ENCODE measurements around the gene CCK.

The CCK gene

GRCh38 chr3:42277676-42278075 lies 11.7 kb upstream of the CCK start:
- no peak for DNase-seq (ENCODE audit: low read depth)
- H3K4me3 ChIP-seq (ENCODE audit: low read length) = no peak overlapping the region
- TF ChIP-seq, protein P1, sequence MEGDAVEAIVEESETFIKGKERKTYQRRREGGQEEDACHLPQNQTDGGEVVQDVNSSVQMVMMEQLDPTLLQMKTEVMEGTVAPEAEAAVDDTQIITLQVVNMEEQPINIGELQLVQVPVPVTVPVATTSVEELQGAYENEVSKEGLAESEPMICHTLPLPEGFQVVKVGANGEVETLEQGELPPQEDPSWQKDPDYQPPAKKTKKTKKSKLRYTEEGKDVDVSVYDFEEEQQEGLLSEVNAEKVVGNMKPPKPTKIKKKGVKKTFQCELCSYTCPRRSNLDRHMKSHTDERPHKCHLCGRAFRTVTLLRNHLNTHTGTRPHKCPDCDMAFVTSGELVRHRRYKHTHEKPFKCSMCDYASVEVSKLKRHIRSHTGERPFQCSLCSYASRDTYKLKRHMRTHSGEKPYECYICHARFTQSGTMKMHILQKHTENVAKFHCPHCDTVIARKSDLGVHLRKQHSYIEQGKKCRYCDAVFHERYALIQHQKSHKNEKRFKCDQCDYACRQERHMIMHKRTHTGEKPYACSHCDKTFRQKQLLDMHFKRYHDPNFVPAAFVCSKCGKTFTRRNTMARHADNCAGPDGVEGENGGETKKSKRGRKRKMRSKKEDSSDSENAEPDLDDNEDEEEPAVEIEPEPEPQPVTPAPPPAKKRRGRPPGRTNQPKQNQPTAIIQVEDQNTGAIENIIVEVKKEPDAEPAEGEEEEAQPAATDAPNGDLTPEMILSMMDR (conservative IDR thresholded peaks at IDR 0.05; ENCODE audit: low read length) = no peak

GRCh38 chr3:42276141-42277132 lies 10.5 kb upstream of the CCK start:
- H3K4me3 ChIP-seq (ENCODE audit: low read length) = no peak overlapping the region
- TF ChIP-seq, protein P1 (conservative IDR thresholded peaks at IDR 0.05; ENCODE audit: low read length) = no peak
- DNase-seq (ENCODE audit: low read depth) = no peak

DNA sequence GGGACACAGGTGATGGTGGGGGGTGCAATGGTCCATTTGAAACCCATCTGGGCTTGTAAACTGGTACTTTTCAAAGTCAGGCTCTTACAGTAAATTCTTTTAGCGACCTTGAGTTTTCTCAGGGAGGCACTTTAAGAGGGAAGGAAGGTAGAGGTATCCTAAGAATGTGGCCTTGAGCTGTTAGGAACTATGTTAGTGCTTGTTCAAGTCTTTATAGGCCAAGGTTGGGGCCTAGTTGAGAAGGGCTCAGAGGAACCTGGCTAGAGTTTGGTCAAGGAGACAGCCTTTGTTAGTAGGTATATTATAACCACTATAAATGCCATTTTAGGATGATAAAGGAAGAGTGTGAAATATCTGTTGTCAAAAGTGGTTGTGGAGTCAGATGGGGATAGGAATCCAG lies 9.2 kb upstream of the CCK start:
- H3K4me3 ChIP-seq (ENCODE audit: low read length) = no peak overlapping the region
- no peak for DNase-seq (ENCODE audit: low read depth)
- TF ChIP-seq, protein P1 (conservative IDR thresholded peaks at IDR 0.05; ENCODE audit: low read length) = no peak

- TF ChIP-seq, protein P1 (conservative IDR thresholded peaks at IDR 0.05; ENCODE audit: low read length) = no peak
- H3K4me3 ChIP-seq (ENCODE audit: low read length) = no peak overlapping the region
- no peak for DNase-seq (ENCODE audit: low read depth)
Measured at GRCh38 chr3:42274266-42274665, 8.3 kb upstream of the CCK start.

GRCh38 chr3:42273361-42273760 lies 7.4 kb upstream of the CCK start:
- TF ChIP-seq, protein P1 (conservative IDR thresholded peaks at IDR 0.05; ENCODE audit: low read length) = no peak
- no peak for DNase-seq (ENCODE audit: low read depth)
- H3K4me3 ChIP-seq (ENCODE audit: low read length) = no peak overlapping the region

DNA sequence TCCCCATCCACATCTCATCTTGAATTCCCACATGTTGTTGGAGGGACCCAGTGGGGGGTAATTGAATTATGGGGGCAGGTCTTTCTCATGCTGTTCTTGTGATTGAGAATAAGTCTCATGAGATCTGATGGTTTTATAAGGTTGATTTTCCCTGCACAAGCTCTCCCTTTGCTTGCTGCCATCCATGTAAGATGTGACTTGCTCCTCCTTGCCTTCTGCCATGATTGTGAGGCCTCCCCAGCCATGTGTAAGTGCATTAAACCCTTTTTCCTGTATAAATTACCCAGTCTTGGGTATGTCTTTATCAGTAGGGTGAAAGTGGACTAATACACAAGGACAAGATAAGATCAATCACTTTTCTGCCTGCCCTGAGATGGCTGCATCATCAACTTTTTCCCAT lies 5.8 kb upstream of the CCK start:
- DNase-seq (ENCODE audit: low read depth) = no peak
- TF ChIP-seq, protein P1 (conservative IDR thresholded peaks at IDR 0.05; ENCODE audit: low read length) = no peak
- H3K4me3 ChIP-seq (ENCODE audit: low read length) = no peak overlapping the region

DNA sequence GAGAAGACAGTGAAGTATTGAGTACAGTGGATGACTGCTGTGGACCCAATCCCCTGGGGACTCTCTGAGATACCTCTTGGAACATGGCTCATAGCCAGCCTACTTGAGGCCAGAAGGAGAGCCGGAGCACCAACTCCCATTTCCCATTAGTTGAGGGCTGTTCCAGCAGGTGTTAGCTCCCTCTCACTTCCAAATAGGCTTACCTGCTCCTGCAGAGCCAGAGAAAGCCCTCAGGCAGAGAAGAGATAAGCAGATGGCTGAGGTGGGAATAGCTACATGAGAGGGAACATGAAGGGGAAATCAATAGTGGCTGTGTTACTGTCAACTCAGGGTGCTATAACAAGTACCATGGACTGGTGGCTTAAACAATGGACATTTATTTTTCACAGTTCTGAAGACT lies 4.6 kb upstream of the CCK start:
- no peak overlapping the region for H3K4me3 ChIP-seq (ENCODE audit: low read length)
- TF ChIP-seq, protein P1 (conservative IDR thresholded peaks at IDR 0.05; ENCODE audit: low read length) = no peak
- DNase-seq (ENCODE audit: low read depth) = no peak

All from AG10803 (cell line).